ENCODE results near the gene NFKBIE.

Gene NFKBIE

GRCh38 chr6:44253307-44254101 is 11.8 kb downstream of the NFKBIE start:
- TF ChIP-seq CTCF (IDR thresholded peaks at IDR 0.05): peak; percentile 51

GRCh38 chr6:44251576-44252524 is 13.5 kb downstream of the NFKBIE start:
- TF ChIP-seq CTCF (IDR thresholded peaks at IDR 0.05): no peak

DNA sequence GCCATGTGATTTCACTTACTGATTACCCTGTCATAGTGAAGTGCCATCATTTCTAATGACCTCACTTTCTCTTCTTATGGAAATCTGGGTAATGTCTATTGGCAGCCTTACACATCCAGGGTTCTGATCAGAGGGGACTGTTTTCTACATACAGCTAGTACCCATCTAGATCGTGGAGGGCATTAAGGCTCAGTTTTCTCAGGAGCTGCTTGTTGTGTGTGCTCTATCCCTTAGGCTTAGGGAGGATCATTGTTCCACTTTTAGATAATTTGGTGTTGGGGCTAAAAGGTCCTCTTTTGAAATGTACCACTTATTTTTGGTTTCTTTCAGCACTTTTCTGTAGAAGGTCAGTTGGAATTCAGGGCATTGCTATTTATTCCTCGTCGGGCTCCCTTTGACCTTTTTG is 14.6 kb downstream of the NFKBIE start:
- TF ChIP-seq CTCF (IDR thresholded peaks at IDR 0.05): no peak

DNA sequence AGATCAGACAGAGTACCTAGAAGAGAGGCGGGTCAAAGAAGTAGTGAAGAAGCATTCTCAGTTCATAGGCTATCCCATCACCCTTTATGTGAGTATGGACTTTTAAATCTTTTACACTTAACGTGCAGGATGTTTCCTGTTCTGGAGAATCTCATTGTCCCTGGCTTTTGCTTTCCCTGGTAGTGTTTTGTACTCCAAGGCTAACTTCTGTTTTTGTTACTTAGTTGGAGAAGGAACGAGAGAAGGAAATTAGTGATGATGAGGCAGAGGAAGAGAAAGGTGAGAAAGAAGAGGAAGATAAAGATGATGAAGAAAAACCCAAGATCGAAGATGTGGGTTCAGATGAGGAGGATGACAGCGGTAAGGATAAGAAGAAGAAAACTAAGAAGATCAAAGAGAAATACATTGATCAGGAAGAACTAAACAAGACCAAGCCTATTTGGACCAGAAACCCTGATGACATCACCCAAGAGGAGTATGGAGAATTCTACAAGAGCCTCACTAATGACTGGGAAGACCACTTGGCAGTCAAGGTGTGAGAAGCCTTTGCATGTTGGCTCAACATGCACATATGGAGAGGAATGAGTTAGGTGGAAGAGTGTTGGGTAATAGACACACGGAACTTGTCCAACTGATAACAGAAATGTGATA is 15.2 kb downstream of the NFKBIE start:
- no peak for TF ChIP-seq CTCF (IDR thresholded peaks at IDR 0.05)

DNA sequence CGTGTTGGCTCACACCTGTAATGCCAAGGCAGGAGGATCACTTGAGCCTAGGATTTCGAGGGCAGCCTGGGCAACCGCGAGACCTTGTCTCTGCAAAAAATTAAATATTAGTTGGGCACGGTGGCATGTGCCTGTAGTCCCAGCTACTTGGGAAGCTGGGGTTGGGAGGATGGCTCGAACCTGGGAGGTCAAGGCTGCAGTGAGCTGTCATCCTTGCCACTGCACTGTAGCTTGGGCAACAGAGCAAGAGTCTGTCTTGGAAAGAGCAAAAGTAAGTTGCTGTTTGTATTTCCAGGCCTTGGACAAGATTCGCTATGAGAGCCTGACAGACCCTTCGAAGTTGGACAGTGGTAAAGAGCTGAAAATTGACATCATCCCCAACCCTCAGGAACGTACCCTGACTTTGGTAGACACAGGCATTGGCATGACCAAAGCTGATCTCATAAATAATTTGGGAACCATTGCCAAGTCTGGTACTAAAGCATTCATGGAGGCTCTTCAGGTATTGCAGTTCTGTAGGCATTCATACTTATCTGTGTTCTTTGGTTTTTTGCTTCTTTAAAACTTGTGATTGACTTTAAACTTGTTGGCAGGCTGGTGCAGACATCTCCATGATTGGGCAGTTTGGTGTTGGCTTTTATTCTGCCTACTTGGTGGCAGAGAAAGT is 16.1 kb downstream of the NFKBIE start:
- no peak for TF ChIP-seq CTCF (IDR thresholded peaks at IDR 0.05)

- no peak for TF ChIP-seq CTCF (IDR thresholded peaks at IDR 0.05)
These were observed 16.8 kb downstream of the NFKBIE start for GRCh38 chr6:44248579-44248978.

Data from LNCAP (cell line).